Stimulated activated naive B cell treated with anti-CD40 and anti-IgM and Interleukin-4, amounts not matched to agents 10 μg/mL and 1 μg/mL and 100 μg/mL, for 72 hours (primary cell): ENCODE results near the gene SPRY4.
A peak's percentile ranks its signal among the peaks of the same experiment; 100 is the strongest.
"Not testable (repeated sequence)": the region's sequence is repeated elsewhere in the genome, so short reads cannot be mapped to it uniquely, and the experiment has no call there.

Experiments used
- ATAC-seq, 2 donors: fragments of 150-1000 bp; cut with Tn5 transposase; replicated peaks; 2 replicates each; pipeline ENCODE4 v1.10.0; 2021; ENCODE audit warnings: moderate library complexity in 1 of 2
- DNase-seq: peaks from one replicate; pipeline ENCODE4 v3.0.0; 2021
- H3K27ac Mint-ChIP-seq: one replicate; pipeline ENCODE4 v1.8.0; 2022; ENCODE audit warnings: mild to moderate bottlenecking, mixed read lengths
- H3K27me3 Mint-ChIP-seq, 2 donors: one replicate each; pipeline ENCODE4 v1.8.0; 2022; ENCODE audit warnings: mixed read lengths in 2 of 2
- H3K36me3 Mint-ChIP-seq, 2 donors: one replicate each; pipeline ENCODE4 v1.8.0; 2022; ENCODE audit warnings: mixed read lengths in 2 of 2, mild to moderate bottlenecking in 1 of 2
- H3K4me1 Mint-ChIP-seq, 2 donors: one replicate each; pipeline ENCODE4 v1.8.0; 2022; ENCODE audit warnings: mixed read lengths in 2 of 2, mild to moderate bottlenecking in 1 of 2
- H3K4me3 Mint-ChIP-seq, 2 donors: one replicate each; pipeline ENCODE4 v1.8.0; 2022; ENCODE audit warnings: mild to moderate bottlenecking in 2 of 2, mixed read lengths in 2 of 2, moderate library complexity in 1 of 2
- H3K9me3 Mint-ChIP-seq, 2 donors: one replicate each; pipeline ENCODE4 v1.8.0; 2022; ENCODE audit warnings: mixed read lengths in 2 of 2, mild to moderate bottlenecking in 1 of 2

SPRY4 gene, protein sequence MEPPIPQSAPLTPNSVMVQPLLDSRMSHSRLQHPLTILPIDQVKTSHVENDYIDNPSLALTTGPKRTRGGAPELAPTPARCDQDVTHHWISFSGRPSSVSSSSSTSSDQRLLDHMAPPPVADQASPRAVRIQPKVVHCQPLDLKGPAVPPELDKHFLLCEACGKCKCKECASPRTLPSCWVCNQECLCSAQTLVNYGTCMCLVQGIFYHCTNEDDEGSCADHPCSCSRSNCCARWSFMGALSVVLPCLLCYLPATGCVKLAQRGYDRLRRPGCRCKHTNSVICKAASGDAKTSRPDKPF

DNA sequence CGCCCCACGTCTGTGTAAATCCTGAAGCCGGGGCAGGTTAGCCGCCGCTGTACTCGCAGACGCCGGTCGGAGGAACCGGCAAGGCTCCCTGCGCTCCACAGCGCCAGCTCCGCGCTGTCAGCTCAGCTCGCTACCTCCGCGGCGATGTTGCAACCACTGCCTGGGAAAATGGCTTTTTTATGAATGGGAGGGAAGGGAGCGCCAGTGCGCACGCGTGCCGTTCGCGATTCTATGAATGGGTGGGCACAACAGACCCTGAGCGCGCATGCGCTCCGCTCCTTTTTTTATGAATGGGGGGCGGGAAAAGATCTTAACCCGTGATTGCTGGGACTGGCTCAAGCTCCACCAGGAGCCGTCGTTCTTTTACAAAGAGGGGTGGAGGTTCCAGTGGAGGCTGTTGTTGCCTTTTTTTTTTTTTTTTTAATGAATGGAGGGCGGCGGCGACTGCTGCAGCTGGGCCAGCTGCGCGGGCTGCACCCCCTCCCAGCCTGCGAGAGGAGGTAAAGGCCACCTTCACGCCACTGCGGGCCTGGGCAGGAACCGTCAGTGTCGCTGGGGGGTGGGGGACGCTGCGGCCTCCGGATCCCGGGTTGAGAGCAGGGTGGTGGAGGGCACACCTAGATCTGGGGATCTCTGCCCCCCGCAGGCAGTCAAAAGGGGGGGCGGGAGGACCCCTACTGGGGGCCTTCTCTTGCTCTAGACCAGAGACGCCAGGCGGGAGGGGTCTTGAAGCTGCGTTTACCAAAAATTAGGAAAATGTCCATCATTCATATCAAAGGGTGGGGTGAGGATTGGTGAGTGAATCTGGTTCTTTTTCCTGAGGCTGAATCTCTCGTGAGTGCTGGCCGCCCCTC, at the start of gene SPRY4:
SPRY4 (minus strand) TSS at position 151 of the 854 bp plus-strand sequence. CDS start 9,913 bp downstream, outside the sequence.
- Mint-ChIP-seq H3K36me3 (no peaks in the 10 kb centered on the region), H3K4me1 (peaks cover 28 to 53% of the 10 kb centered on the region in 2 donors), H3K27ac (peak within 1 kb of the TSS; percentile 79), H3K27me3 (peaks cover 78 to 81% of the 10 kb centered on the region in 2 donors), H3K9me3 (no peaks in the 10 kb centered on the region), H3K4me3 (peak within 1 kb of the TSS; percentile 84 to 87)
- peak; percentile 85 to 91 for ATAC-seq
- peak; percentile 86 for DNase-seq

DNA sequence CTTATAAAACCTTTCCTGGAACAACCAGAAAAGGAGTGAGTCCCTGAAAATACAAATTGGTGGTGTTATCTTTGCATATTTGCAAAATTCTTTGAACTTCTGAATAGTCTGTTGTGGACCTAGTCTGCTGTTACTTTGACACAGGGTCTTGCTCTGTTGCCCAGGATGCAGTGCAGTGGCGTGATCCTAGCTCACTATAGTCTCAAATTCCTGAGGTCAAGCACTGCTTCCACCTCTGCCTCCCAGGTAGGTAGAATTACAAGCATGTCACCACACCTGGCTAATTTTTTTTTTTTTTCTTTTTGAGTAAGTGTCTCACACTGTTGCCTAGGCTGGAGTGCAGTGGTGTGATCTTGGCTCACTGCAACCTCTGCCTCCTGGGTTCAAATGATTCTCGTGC, 43.7 kb upstream of the SPRY4 start:
- DNase-seq (no peak), ATAC-seq (no peak)
- Mint-ChIP-seq H3K27me3 (peaks cover 18 to 43% of the 10 kb centered on the region in 2 donors), H3K27ac (no peak overlapping the region), H3K36me3 (no peaks in the 10 kb centered on the region), H3K4me3 (no peak overlapping the region), H3K4me1 (peaks cover 18 to 22% of the 10 kb centered on the region in 2 donors), H3K9me3 (no peaks in the 10 kb centered on the region)

DNA sequence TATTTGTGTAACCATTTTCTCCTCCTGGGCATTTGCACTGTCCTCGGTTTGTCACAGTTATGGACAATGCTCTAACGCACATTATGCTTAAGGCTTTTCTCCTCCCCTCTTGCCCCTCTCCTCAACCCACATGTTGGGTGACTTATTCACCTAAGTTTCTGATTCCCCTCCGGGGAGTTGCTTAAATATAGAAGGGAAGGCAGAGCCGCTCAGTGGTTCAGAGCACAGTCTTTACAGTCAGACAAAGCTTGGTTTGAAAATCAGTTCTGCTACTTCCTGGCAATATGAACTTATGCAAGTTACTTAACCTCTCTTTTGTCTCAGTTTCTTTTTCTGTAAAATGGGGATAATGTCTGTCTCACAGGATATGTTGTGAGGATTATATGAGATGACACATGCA, 41.2 kb upstream of the SPRY4 start:
- peaks cover 22 to 51% of the 10 kb centered on the region in 2 donors for H3K27me3 Mint-ChIP-seq
- H3K4me3 Mint-ChIP-seq: no peak overlapping the region
- DNase-seq (no peak), ATAC-seq (no peak)
- H3K27ac Mint-ChIP-seq: peak overlapping the region; percentile 16
- peaks cover 2 to 3% of the 10 kb centered on the region in 2 donors for H3K36me3 Mint-ChIP-seq
- peaks cover 0 to 3% of the 10 kb centered on the region in 2 donors for H3K9me3 Mint-ChIP-seq
- peaks cover 26 to 35% of the 10 kb centered on the region in 2 donors for H3K4me1 Mint-ChIP-seq

DNA sequence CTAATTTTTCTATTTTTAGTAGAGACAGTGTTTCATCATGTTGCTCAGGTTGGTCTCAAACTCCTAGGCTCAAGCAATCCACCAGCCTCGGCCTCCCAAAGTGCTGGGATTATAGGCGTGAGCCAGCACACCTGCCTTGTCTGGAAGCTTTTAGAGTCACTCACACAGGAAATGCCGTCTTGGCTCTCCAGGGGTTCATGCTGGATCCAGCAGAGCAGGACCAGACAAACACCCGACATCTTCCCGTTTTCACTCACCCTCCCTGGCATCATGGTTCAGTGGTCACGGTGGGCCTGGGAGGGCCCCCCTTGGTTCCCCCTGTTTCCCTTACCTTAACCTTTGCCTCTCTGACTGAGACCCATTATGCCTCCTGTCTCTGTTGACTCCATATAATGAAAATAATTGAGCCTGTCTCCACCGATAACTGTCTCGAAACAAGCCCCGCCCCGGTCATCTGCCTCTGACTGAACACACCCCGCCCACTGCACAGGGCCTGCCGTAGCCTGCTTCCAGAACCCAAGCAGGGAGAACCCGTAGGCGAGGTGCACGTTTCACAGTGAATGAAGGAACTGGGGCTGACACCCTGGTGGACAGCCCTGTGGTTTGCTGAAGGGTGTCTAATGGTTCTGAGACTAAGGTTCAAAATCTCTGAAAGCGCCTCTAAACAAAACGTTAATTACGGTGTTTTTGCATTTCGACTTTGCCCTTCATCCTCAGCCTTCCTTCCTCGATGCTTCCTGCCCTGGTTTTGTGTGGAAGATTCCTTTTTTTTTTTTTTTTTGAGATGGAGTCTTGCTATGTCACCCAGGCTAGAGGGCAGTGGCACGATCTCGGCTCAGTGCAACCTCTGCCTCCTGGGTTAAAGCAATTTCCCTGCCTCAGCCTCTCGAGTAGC, 39.7 kb upstream of the SPRY4 start:
- H3K27ac Mint-ChIP-seq: peak overlapping the region; percentile 33
- DNase-seq: peak; percentile 11

DNA sequence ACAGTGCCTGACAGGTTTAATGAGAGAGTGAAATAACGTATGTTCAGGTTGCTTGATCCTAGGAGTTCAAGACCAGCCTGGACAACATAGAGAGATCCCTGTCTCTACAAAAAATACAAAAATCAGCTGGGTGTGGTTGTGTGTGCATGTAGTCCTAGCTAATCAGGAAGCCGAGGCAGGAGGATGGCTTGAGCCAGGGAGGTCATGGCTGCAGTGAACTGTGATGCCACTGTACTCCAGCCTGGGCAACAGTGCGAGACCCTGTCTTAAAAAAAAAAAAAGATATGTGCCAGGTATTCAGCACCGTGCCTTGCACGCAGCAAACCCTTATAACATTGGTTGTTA, 38.8 kb upstream of the SPRY4 start:
- Mint-ChIP-seq H3K27me3 (peaks cover 18 to 42% of the 10 kb centered on the region in 2 donors), H3K4me1 (peaks cover 35 to 57% of the 10 kb centered on the region in 2 donors), H3K27ac (no peak overlapping the region), H3K9me3 (peaks cover 0 to 3% of the 10 kb centered on the region in 2 donors), H3K36me3 (peaks cover 2 to 3% of the 10 kb centered on the region in 2 donors), H3K4me3 (no peak overlapping the region)
- no peak for ATAC-seq
- DNase-seq: no peak

More for the DNA sequence above, 39.7 kb upstream of the SPRY4 start:
- Mint-ChIP-seq H3K9me3 (peaks cover 0 to 3% of the 10 kb centered on the region in 2 donors), H3K27me3 (peaks cover 18 to 47% of the 10 kb centered on the region in 2 donors), H3K36me3 (peaks cover 2 to 3% of the 10 kb centered on the region in 2 donors), H3K4me1 (peaks cover 33 to 50% of the 10 kb centered on the region in 2 donors), H3K4me3 (peak overlapping the region in 1 of 2 donors; percentile 51)
- ATAC-seq: peak in 1 of 2 donors; percentile 65

DNA sequence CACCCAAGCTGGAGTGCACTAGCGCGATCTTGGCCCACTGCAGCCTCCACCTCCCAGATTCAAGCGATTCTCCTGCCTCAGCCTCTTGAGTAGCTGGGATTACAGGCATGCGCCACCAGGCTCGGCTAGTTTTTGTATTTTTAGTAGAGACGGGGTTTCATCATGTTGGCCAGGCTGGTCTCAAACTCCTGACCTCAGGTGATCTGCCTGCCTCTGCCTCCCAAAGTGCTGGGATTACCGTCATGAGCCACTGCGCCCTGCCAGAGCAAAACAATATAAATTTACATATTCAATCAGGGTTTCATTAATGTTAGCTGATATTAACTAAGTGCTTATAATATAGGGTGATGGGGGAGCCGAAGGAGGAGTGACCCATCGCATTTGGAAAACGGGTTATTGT, 37.4 kb upstream of the SPRY4 start:
- ATAC-seq, DNase-seq, H3K4me3 Mint-ChIP-seq, H3K27ac Mint-ChIP-seq, H3K9me3 Mint-ChIP-seq, H3K36me3 Mint-ChIP-seq: not testable (repeated sequence)
- peaks cover 12 to 35% of the 10 kb centered on the region in 2 donors for H3K27me3 Mint-ChIP-seq
- peaks cover 42 to 71% of the 10 kb centered on the region in 2 donors for H3K4me1 Mint-ChIP-seq

DNA sequence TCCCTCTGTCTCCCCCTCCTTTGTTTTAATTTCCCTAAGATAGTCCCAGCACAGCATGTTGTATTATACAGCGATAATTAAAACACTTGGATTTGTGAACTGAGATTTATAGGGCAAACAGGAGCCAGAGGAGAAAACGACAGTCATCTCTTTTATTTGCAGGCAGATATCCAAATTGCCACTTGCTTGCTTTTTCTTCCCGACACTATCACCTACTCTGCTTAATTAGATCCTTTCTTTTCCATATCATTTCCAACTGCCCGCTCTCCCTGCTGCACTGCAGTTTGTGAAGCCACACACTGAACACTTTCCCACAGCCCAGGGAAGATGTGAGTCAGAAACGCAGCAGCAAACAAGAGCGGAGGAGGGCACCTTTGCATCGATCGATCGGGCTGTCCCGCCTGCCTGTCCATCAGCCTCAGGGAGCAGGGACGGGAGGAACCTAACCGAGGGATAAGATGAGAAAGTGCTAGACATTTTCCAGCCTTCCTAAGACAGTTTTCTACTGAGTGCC, 35.8 kb upstream of the SPRY4 start:
- peaks cover 2 to 3% of the 10 kb centered on the region in 2 donors for H3K36me3 Mint-ChIP-seq
- peaks cover 0 to 3% of the 10 kb centered on the region in 2 donors for H3K9me3 Mint-ChIP-seq
- H3K4me1 Mint-ChIP-seq: peaks cover 41 to 65% of the 10 kb centered on the region in 2 donors
- H3K27me3 Mint-ChIP-seq: peaks cover 6 to 23% of the 10 kb centered on the region in 2 donors
- H3K4me3 Mint-ChIP-seq: no peak overlapping the region
- no peak overlapping the region for H3K27ac Mint-ChIP-seq
- DNase-seq (no peak), ATAC-seq (no peak)

DNA sequence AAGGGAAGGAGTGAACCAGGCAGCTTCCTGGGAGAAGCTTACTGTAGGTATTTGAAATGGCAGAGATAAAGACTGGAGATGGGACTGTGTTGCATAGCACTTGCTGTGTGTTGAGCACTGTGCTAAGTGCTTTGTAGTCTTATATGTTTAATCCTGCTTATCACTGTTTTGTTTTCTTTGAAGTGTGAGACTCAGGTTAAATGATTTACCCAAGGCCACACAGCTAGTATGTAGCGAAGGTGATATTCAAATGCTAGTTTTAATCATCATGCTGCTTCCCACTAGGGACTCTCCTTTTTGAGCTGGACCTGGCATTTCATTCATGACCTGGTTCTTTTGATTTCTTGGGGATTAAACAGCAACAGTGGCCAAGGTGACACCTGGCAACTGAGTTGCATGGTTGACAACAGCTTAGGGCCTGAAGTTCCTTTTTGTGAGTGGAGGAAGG, 35.3 kb upstream of the SPRY4 start:
- Mint-ChIP-seq H3K27ac (no peak overlapping the region), H3K27me3 (peaks cover 3 to 19% of the 10 kb centered on the region in 2 donors), H3K4me1 (peaks cover 41 to 65% of the 10 kb centered on the region in 2 donors), H3K9me3 (peaks cover 0 to 3% of the 10 kb centered on the region in 2 donors), H3K4me3 (no peak overlapping the region), H3K36me3 (peaks cover 2 to 3% of the 10 kb centered on the region in 2 donors)
- DNase-seq: no peak
- no peak for ATAC-seq

DNA sequence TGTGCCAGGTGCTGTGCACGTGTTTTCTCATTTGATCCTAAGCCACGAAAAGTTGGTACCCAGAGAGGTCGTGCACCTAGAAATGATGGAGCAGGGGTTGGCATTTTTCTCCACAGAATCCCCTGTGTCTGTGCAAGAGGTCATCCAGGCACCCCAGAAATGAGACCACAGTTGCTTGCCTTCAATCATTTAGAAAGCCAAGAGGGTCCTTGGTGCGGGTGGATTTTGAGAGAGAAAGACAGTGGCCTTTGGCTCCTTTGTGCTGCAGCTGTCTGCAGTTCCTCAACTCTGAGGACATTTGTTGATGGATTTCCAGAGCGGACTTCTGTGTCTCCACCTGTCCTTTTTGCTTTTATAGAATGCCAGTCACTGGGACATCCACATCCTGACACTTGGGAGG, 33.8 kb upstream of the SPRY4 start:
- H3K27me3 Mint-ChIP-seq: peaks cover 8 to 12% of the 10 kb centered on the region in 2 donors
- H3K9me3 Mint-ChIP-seq: peaks cover 0 to 3% of the 10 kb centered on the region in 2 donors
- H3K36me3 Mint-ChIP-seq: peaks cover 2 to 3% of the 10 kb centered on the region in 2 donors
- no peak overlapping the region for H3K4me3 Mint-ChIP-seq
- no peak for DNase-seq
- H3K27ac Mint-ChIP-seq: no peak overlapping the region
- no peak for ATAC-seq
- H3K4me1 Mint-ChIP-seq: peaks cover 33 to 56% of the 10 kb centered on the region in 2 donors

DNA sequence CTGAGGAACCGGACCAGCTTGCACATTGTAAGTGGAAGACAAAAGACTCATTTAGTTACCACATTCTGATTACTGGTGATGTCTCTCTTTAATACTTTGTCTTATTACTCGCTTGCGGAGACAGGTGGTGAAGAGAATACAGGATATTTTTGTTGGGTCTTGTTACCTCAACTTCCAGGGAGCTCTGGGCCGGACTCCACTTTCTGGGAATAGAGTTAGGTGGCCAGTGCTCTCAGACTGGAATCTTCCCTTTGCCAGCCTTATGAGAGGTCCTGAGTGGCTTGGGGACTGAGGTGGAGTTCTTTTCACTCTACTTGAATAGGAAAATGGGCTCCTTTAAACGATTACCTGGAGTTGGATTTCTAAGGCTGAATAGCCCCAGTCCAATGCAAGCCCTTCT, 33.3 kb upstream of the SPRY4 start:
- Mint-ChIP-seq H3K36me3 (peaks cover 2 to 3% of the 10 kb centered on the region in 2 donors), H3K27me3 (peaks cover 8 to 11% of the 10 kb centered on the region in 2 donors), H3K4me1 (peaks cover 30 to 51% of the 10 kb centered on the region in 2 donors), H3K9me3 (peaks cover 0 to 3% of the 10 kb centered on the region in 2 donors), H3K27ac (no peak overlapping the region), H3K4me3 (peak overlapping the region in 1 of 2 donors; percentile 79)
- DNase-seq (no peak), ATAC-seq (no peak)

DNA sequence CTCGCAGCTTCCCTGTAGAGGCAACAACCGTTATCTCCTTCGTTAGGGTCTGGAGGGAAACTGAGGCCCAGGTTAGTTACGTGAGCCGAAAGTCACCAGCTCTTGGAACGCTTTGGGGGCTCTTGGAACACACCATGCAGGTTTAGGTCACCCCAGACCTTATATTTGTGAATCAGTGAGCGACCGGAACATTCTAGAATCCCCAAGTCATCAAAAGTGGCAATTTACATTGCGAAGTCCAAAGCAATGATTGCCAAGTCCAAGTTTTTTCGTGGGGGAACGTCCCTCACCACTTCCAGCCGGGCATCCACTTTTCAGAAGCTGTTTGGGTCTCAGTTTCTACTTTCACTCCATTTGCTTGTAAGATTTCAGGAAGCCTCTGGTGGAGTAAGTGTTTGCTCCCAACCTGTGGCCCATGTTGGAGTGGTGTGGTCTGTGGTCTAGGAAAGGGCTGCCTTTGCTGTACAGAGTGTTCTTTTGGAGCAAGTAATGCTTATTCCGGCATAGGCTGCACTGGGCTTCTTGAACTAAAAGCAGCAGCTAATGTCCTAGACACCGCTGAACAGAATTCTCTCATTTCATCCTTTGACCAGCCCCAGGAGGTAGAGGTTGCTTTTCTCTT, 32.8 kb upstream of the SPRY4 start:
- H3K4me1 Mint-ChIP-seq: peaks cover 26 to 46% of the 10 kb centered on the region in 2 donors
- peak overlapping the region; percentile 79 to 88 for H3K4me3 Mint-ChIP-seq
- DNase-seq (no peak), ATAC-seq (no peak)
- H3K9me3 Mint-ChIP-seq: no peaks in the 10 kb centered on the region
- H3K27me3 Mint-ChIP-seq: peaks cover 4 to 5% of the 10 kb centered on the region in 2 donors
- peak overlapping the region; percentile 51 for H3K27ac Mint-ChIP-seq
- no peaks in the 10 kb centered on the region for H3K36me3 Mint-ChIP-seq

DNA sequence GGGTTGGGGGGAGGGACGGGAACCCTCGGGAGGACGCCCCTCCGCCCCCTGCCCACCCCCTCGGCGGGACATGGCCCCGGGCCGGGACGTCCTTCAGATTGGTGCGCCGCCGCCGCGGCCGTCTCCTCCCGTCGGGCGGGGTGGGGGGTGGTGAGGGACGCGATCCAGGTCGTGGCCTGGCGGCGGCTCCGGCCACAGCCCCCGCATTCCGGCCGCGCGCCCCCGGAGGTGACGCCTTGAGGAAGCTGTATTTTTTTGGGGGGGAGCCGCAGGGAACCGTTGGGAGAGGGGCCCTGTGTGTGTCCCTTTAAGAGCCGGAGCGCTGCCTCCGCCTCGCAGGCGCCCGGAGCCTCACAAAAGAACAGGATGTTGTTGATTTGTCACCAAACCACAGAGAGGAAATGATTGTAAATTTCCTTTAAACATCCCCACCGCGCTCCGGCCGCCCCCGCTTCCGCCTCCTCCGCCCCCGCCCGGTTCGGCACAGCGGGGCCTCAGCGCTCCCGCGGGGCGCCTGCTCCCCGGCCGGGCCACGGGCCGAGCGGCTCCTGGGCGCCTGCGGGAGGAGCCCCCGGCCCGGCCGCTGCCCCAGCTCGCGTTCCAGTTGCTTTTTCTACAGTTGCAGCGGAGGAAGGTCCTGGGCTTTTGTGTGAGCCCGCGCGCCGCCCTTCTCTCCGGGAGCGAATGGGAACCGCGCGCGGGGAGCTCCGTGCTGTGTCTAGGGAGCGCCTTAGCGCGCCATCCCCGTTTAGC, 32.1 kb upstream of the SPRY4 start:
- H3K27ac Mint-ChIP-seq: peak overlapping the region; percentile 90

More for the DNA sequence above, 32.1 kb upstream of the SPRY4 start:
- peak overlapping the region; percentile 81 to 88 for H3K4me3 Mint-ChIP-seq
- peak; percentile 84 for DNase-seq
- peaks cover 24 to 43% of the 10 kb centered on the region in 2 donors for H3K4me1 Mint-ChIP-seq
- no peaks in the 10 kb centered on the region for H3K9me3 Mint-ChIP-seq
- H3K27me3 Mint-ChIP-seq: peaks cover 0 to 4% of the 10 kb centered on the region in 2 donors
- H3K36me3 Mint-ChIP-seq: no peaks in the 10 kb centered on the region
- ATAC-seq: peak; percentile 90 to 94
